K562 (cell line): ENCODE data around the gene APOC1. TPM values are rescaled to one million over a fixed set of nuclear protein-coding genes. Genes with fewer than 3 reads are reported as not detected.

Source experiments
- ATAC-seq: fragments of 200-7000 bp; cut with Tn5 transposase; 3 replicates; pipeline ENCODE4 v1.9.1; 2020; ENCODE audit warnings: moderate library complexity
- BruUV-seq: library from RNA; stranded (reverse); fragments of 400-500 nt; replicated peaks from 2 replicates; lab custom pipeline; 2021; lab: Mats Ljungman, UMichigan
- CTCF ChIA-PET: fragments of 300-600 bp; formaldehyde crosslinking; extraction: SDS; loops from one replicate; lab custom pipeline; 2021; ENCODE audit warnings: low intra/inter-chr PET ratio; lab: Yijun Ruan, JAX
- POLR2A ChIA-PET: fragments of 300-600, 350-650 bp; sonication (Branson Sonifier 250); formaldehyde crosslinking; extraction: SDS; loops from one replicate; lab custom pipeline; 2021; ENCODE audit warnings: antibody characterized with exemption, inconsistent platforms; lab: Yijun Ruan, JAX
- DNase-seq, 4 experiments: peaks; one replicate each; pipeline versions ENCODE4 v3.0.0 to v3.0.0-alpha.2; 2011 to 2018; ENCODE audit warnings: low spot score in 3 of 4, mixed read lengths in 3 of 4; ENCODE audit errors: extremely low read depth in 1 of 4
- FAIRE-seq: peaks from 2 replicates; lab custom pipeline; 2011; peaks lifted over from hg19 to GRCh38; lab: Jason Lieb, UNC
- H2AFZ ChIP-seq: 2 replicates; pipeline ENCODE4 v1.6.0; 2011; ENCODE audit warnings: low read depth, low read length, control low read depth, inconsistent platforms
- H3K27ac ChIP-seq: fragments of 200-600 bp; 3 replicates; pipeline ENCODE4 v1.8.0; 2011; ENCODE audit warnings: low read depth, mild to moderate bottlenecking, control low read depth, inconsistent platforms, low read length, moderate library complexity, mixed read lengths; ENCODE audit errors: extremely low read depth
- H3K27me3 ChIP-seq, 2 experiments: fragments of 300-600 bp in 1 of 2; 2 replicates in 1 of 2; 3 replicates in 1 of 2; pipeline versions ENCODE4 v1.6.0 to v1.8.0; 2011; ENCODE audit warnings: inconsistent platforms in 2 of 2, low read length in 2 of 2, mild to moderate bottlenecking in 1 of 2, mixed read lengths in 1 of 2, moderate library complexity in 1 of 2; ENCODE audit not compliant: control insufficient read depth in 2 of 2, insufficient read depth in 2 of 2
- H3K36me3 ChIP-seq: fragments of 300-600 bp; 3 replicates; pipeline ENCODE4 v1.8.0; 2011; ENCODE audit warnings: mild to moderate bottlenecking, low read length, inconsistent platforms; ENCODE audit not compliant: control insufficient read depth, insufficient read depth
- H3K4me1 ChIP-seq, 2 experiments: fragments of 200-600 bp in 1 of 2; replicated peaks in 1 of 2; 2 replicates in 1 of 2; 3 replicates in 1 of 2; pipeline versions ENCODE4 v1.5.1 to v1.8.0; 2011; ENCODE audit warnings: inconsistent platforms in 2 of 2, low read length in 2 of 2, mild to moderate bottlenecking in 1 of 2, mixed read lengths in 1 of 2, moderate library complexity in 1 of 2; ENCODE audit not compliant: control insufficient read depth in 2 of 2, insufficient read depth in 2 of 2
- H3K4me2 ChIP-seq: 2 replicates; pipeline ENCODE4 v1.6.1; 2011; ENCODE audit warnings: low read length, control low read depth, inconsistent platforms, mixed read lengths; ENCODE audit not compliant: insufficient read depth
- H3K4me3 ChIP-seq: fragments of 200-600 bp; sonication (generic), shearing (Covaris generic); 2 replicates; pipeline ENCODE4 v1.5.1; 2016; ENCODE audit warnings: control low read depth, inconsistent platforms
- H3K79me2 ChIP-seq: fragments of 200-600 bp; 3 replicates; pipeline ENCODE4 v1.8.0; 2011; ENCODE audit warnings: low read length, inconsistent platforms; ENCODE audit not compliant: control insufficient read depth, insufficient read depth
- H3K9ac ChIP-seq, 2 experiments: 2 replicates each; pipeline versions ENCODE4 v1.6.0 to v1.6.1; 2011; ENCODE audit warnings: low read depth in 2 of 2, low read length in 2 of 2, control low read depth in 1 of 2, inconsistent platforms in 1 of 2, mild to moderate bottlenecking in 1 of 2, mixed read lengths in 1 of 2; ENCODE audit not compliant: insufficient read depth in 1 of 2
- H3K9me1 ChIP-seq: one replicate; pipeline ENCODE4 v1.6.0; 2011; ENCODE audit warnings: inconsistent platforms, mild to moderate bottlenecking, low read length, moderate library complexity; ENCODE audit not compliant: control insufficient read depth, insufficient read depth
- H3K9me3 ChIP-seq: replicated peaks from 2 replicates; pipeline ENCODE4 v1.5.1; 2011; ENCODE audit warnings: low read depth, low read length, inconsistent platforms; ENCODE audit not compliant: control insufficient read depth, insufficient read depth
- H4K20me1 ChIP-seq: replicated peaks from 2 replicates; pipeline ENCODE4 v1.6.1; 2011; ENCODE audit warnings: low read length, inconsistent platforms, mixed read lengths; ENCODE audit not compliant: control insufficient read depth, insufficient read depth
- EGR1 ChIP-seq: fragments of 450-650 bp; conservative IDR thresholded peaks from 2 replicates; pipeline ENCODE4 v1.6.1; 2017; ENCODE audit warnings: mild to moderate bottlenecking
- MTA2 ChIP-seq: fragments of 450-650 bp; IDR thresholded peaks from 2 replicates; pipeline ENCODE4 v1.6.1; 2016; ENCODE audit warnings: low read depth
- WGBS: fragments of 100-300 bp; shearing (Covaris generic); methylation state at CpG from one replicate; pipeline ENCODE4 v1.1.6; 2016; ENCODE audit warnings: low coverage, mixed read lengths; ENCODE audit not compliant: insufficient coverage; ENCODE audit errors: missing lambda C conversion rate; 5-methylcytosine and 5-hydroxymethylcytosine counted together
- in situ Hi-C: fragments of 300-500 bp; cut with MboI; formaldehyde crosslinking; loops from 4 replicates; pipeline ENCODE4 v1.15.0; 2018; ENCODE audit warnings: inconsistent platforms, mixed read lengths
- intact Hi-C: fragments of 100-400 bp; cut with micrococcal nuclease; formaldehyde crosslinking; loops from 2 replicates; pipeline ENCODE4 v1.14.2; 2022
- polyA plus RNA-seq, 8 experiments: library from polyadenylated mRNA; depleted of rRNA in 4 of 8; stranded (reverse) in 5 of 8; unstranded in 3 of 8; fragments of >200 nt; fragmentation: Nextera tagmentation in 2 of 8; fragmentation: Illumina TruSeq in 1 of 8; extraction: Ambion mirVana in 2 of 8; extraction: Trizol in 1 of 8; gene quantifications; 2 replicates each; pipeline versions ENCODE4 v1.2.1 to v1.2.3, GENCODE V29; 2011 to 2014; ENCODE audit warnings: inconsistent platforms in 1 of 8, missing spikeins in 1 of 8
- total RNA-seq, 7 experiments: library from RNA; depleted of rRNA in 6 of 7; stranded (reverse); fragments of >200 nt in 6 of 7; fragmentation: Illumina TruSeq in 2 of 7; extraction: Trizol in 2 of 7; gene quantifications; 2 replicates each; pipeline versions ENCODE4 v1.2.1 to v1.2.3, GENCODE V29; 2011 to 2021; ENCODE audit warnings: low replicate concordance in 1 of 7
- TF ChIP-seq, protein P1 (sequence below), 3 experiments: fragments of 200-800 bp in 1 of 3; sonication (Bioruptor generic) in 1 of 3; sonication (generic) in 1 of 3; formaldehyde crosslinking in 1 of 3; IDR thresholded peaks; 2 replicates each; pipeline versions ENCODE4 v1.6.1 to v1.8.0; 2016 to 2022; ENCODE audit warnings: mild to moderate bottlenecking in 2 of 3, missing compliant biosample characterization in 2 of 3, missing genetic modification characterization in 2 of 3, missing genetic modification reagents in 1 of 3

Gene APOC1
- total and polyA plus RNA-seq, 9 of the 15 experiments (the other 6 are each of a cell fraction or from before 2014, with no cell fraction given), result 115 to 408 (median 220) TPM

DNA sequence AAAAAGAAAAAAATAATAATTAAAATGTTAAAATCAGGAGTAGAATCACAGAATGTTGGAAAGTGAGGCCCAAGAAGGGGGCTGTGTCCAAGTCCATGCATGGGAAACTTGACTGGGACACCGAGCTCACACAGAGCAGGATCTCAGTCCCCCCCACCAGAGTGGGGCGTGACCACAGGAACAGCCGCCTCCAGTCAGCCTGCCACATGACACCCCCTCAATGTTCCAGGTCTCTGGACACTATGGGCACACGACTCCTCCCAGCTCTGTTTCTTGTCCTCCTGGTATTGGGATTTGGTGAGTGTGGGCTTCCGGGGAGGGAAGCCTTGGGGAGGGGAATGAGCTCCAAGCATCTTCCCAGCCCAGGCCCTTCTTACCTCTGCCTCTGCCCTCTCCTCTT lies 33.8 kb downstream of the APOC1 start:
- Histone ChIP-seq H3K36me3 (no peaks in the 10 kb centered on the region), H3K9ac (0 out of 4 replicates have a peak overlapping the region, but pooled peaks of 1 of the 2 experiments have one; percentile 55), H4K20me1 (no peaks in the 10 kb centered on the region), H3K9me3 (no peaks in the 10 kb centered on the region), H3K4me1 (peaks cover 12 to 36% of the 10 kb centered on the region in 2 experiments; a peak in 4 of 5 replicates), H3K27me3 (no peaks in the 10 kb centered on the region), H3K4me3 (no peak overlapping the region), H2AFZ (no peak overlapping the region), H3K4me2 (no peak overlapping the region), H3K27ac (no peak overlapping the region), H3K9me1 (no peaks in the 10 kb centered on the region), H3K79me2 (no peaks in the 10 kb centered on the region)
- intact Hi-C loops, result no loop called here
- BruUV-seq, result no TSS peak
- CTCF ChIA-PET, result no interaction called here
- in situ Hi-C loops, result no loop called here
- ATAC-seq, result 0 out of 3 replicates have a peak, but pooled peaks have one; percentile 12
- 51% methylated on average over 5 of the region's 5 CpGs for WGBS
- no peak for FAIRE-seq
- TF ChIP-seq, protein P1, sequence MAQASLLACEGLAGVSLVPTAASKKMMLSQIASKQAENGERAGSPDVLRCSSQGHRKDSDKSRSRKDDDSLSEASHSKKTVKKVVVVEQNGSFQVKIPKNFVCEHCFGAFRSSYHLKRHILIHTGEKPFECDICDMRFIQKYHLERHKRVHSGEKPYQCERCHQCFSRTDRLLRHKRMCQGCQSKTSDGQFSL (CRISPR knock-in tag; IDR thresholded peaks at IDR 0.05), result 0 out of 2 replicates have a peak, but pooled peaks have one; percentile 36
- TF ChIP-seq, protein P1 (tag; IDR thresholded peaks at IDR 0.05), result no peak
- TF ChIP-seq EGR1 (0 out of 2 replicates have a peak, but pooled peaks have one; percentile 24), MTA2 (no peak)
- POLR2A ChIA-PET, result interaction anchor here (0.5 to 1.0 kb wide), 2 partner anchors 33 to 159 kb away, joined by 3 read pairs; partner anchors contain the start of gene APOC1
- DNase-seq, result peak in 2 of 4 experiments; percentile 34 to 41
